ENCODE data around the gene CAVIN3.

GRCh38 chr11:6345366-6345765, 25.1 kb upstream of the CAVIN3 start:
- TF ChIP-seq CTCF (conservative IDR thresholded peaks at IDR 0.05; ENCODE audit: low read depth, low read length), result no peak
- no peak for TF ChIP-seq POLR2A (IDR thresholded peaks at IDR 0.05; ENCODE audit: low read depth, low read length)
- no peak for TF ChIP-seq USF2 (IDR thresholded peaks at IDR 0.05; ENCODE audit: low read depth, low read length)
- no peak for TF ChIP-seq RAD21 (IDR thresholded peaks at IDR 0.05; ENCODE audit: low read length)
- no peak for TF ChIP-seq ELK1 (IDR thresholded peaks at IDR 0.05; ENCODE audit: borderline replicate concordance, low read depth, low read length)
- no peak for TF ChIP-seq MAZ (IDR thresholded peaks at IDR 0.05; ENCODE audit: borderline replicate concordance, low read depth, low read length)
- TF ChIP-seq CHD1 (IDR thresholded peaks at IDR 0.05; ENCODE audit: low read depth, low read length), result no peak
